KMS-11 (cell line): Measurements from ENCODE around the gene CYBRD1.

Source experiments
- H2AFZ ChIP-seq: fragments of 200-600 bp; sonication (generic); 2 replicates; pipeline ENCODE4 v1.6.1; 2016; ENCODE audit warnings: antibody characterized with exemption, mixed run types, low read depth
- H3K27ac ChIP-seq: fragments of 200-600 bp; sonication (generic); 2 replicates; pipeline ENCODE4 v1.6.1; 2016; ENCODE audit warnings: mild to moderate bottlenecking, mixed run types
- H3K27me3 ChIP-seq: fragments of 200-600 bp; sonication (generic); 2 replicates; pipeline ENCODE4 v1.6.1; 2017; ENCODE audit warnings: mild to moderate bottlenecking, low read depth, mixed run types, moderate library complexity; ENCODE audit not compliant: insufficient read depth
- H3K36me3 ChIP-seq: fragments of 200-600 bp; sonication (generic); 2 replicates; pipeline ENCODE4 v1.6.1; 2017; ENCODE audit warnings: mild to moderate bottlenecking, mixed run types; ENCODE audit not compliant: insufficient read depth
- H3K4me1 ChIP-seq: fragments of 200-600 bp; sonication (generic); 2 replicates; pipeline ENCODE4 v1.6.1; 2016; ENCODE audit warnings: mild to moderate bottlenecking, low read depth, mixed run types; ENCODE audit not compliant: poor library complexity, severe bottlenecking
- H3K4me2 ChIP-seq: fragments of 200-600 bp; sonication (generic); 2 replicates; pipeline ENCODE4 v1.7.0; 2016; ENCODE audit warnings: mild to moderate bottlenecking, mixed run types
- H3K4me3 ChIP-seq: fragments of 200-600 bp; sonication (generic); IDR thresholded peaks from 2 replicates; pipeline ENCODE4 v1.6.1; 2017; ENCODE audit warnings: low read depth, low read length, mixed read lengths; ENCODE audit not compliant: insufficient read depth
- H3K79me2 ChIP-seq: fragments of 200-600 bp; sonication (generic); 2 replicates; pipeline ENCODE4 v1.6.1; 2016; ENCODE audit warnings: low read depth, mixed run types; ENCODE audit not compliant: insufficient read depth
- H3K9ac ChIP-seq: fragments of 200-600 bp; sonication (generic); 2 replicates; pipeline ENCODE4 v1.6.1; 2016; ENCODE audit warnings: mild to moderate bottlenecking, mixed run types
- H4K20me1 ChIP-seq: fragments of 200-600 bp; sonication (generic); 2 replicates; pipeline ENCODE4 v1.6.1; 2016; ENCODE audit warnings: mild to moderate bottlenecking, mixed run types; ENCODE audit not compliant: insufficient read depth
- CTCF ChIP-seq: fragments of 200-600 bp; sonication (generic); conservative IDR thresholded peaks from 2 replicates; pipeline ENCODE4 v1.6.1; 2017; ENCODE audit warnings: low read depth, mild to moderate bottlenecking, antibody characterized with exemption, low read length, moderate library complexity, mixed read lengths

Gene CYBRD1

DNA sequence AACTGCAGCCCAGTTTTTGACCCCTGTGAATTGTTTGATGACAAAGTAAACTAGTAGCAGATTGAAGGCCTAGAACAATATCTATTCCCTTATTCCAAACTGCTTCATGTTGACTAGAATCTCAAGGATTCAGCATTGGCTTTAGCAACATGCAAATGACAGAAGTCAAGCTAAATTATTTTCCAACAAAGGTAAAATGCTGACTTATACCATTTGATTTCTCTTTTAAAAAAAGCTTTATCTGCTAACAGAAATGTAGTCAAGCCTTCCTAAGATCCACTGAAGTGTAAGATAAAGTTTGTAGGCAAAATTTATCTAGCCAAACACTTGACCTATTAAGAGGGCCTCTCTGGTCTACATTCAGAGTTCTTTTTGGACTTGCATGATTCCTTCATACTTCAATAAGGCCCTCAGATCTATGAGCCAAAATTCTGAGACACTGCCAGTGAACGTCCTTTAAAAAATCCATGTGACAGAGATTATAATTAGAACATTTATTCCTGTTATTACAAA is 9.5 kb upstream of the CYBRD1 start:
- Histone ChIP-seq H3K27ac (no peak overlapping the region), H3K4me1 (no peaks in the 10 kb centered on the region), H3K79me2 (no peaks in the 10 kb centered on the region), H3K27me3 (no peaks in the 10 kb centered on the region), H3K9ac (no peak overlapping the region), H2AFZ (no peak overlapping the region), H4K20me1 (no peaks in the 10 kb centered on the region), H3K4me2 (no peak overlapping the region), H3K36me3 (no peaks in the 10 kb centered on the region), H3K4me3 (no peak overlapping the region)
- no peak for TF ChIP-seq CTCF

- H4K20me1 ChIP-seq, result no peaks in the 10 kb centered on the region
- no peak overlapping the region for H3K9ac ChIP-seq
- H2AFZ ChIP-seq, result no peak overlapping the region
Measured at GRCh38 chr2:171513719-171514160, 8.5 kb upstream of the CYBRD1 start.

DNA sequence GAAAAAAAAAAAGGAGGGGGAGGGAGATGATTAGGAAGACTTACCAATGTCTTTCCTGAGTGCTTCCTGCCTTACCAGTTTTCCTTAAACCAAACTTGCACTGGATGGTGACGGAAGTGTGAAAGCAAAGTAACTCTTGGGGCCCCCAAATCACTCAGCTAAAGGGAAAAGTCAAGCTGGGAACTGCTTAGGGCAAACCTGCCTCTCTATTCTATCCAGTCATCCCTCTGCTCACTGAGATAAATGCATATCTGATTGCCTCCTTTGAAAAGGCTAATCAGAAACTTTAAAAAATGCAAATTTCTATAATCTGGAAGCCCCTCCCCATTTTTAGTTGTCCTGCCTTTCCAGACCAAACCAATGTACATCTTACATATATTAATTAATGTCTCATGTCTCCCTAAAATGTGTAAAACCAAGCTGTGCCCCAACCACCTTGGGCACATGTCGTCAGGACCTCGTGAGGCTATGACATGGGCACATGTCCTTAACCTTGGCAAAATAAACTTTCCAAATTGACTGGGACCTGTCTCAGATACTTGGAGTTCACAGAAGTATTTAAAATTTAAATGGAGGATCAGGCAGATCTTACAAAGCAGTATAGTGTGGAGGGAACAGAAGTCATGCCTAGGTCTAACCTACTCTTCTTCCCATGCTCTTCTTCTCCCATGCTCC is 7.2 kb upstream of the CYBRD1 start:
- no peak for TF ChIP-seq CTCF
- Histone ChIP-seq H3K4me1 (no peaks in the 10 kb centered on the region), H4K20me1 (no peaks in the 10 kb centered on the region), H3K4me2 (no peak overlapping the region), H3K9ac (no peak overlapping the region), H2AFZ (no peak overlapping the region), H3K27me3 (no peaks in the 10 kb centered on the region), H3K79me2 (no peaks in the 10 kb centered on the region), H3K36me3 (no peaks in the 10 kb centered on the region), H3K27ac (no peak overlapping the region), H3K4me3 (no peak overlapping the region)

More at GRCh38 chr2:171513719-171514160, 8.5 kb upstream of the CYBRD1 start:
- Histone ChIP-seq H3K79me2 (no peaks in the 10 kb centered on the region), H3K27ac (no peak overlapping the region), H3K27me3 (no peaks in the 10 kb centered on the region), H3K36me3 (no peaks in the 10 kb centered on the region), H3K4me2 (no peak overlapping the region), H3K4me1 (no peaks in the 10 kb centered on the region), H3K4me3 (no peak overlapping the region)
- TF ChIP-seq CTCF, result no peak

DNA sequence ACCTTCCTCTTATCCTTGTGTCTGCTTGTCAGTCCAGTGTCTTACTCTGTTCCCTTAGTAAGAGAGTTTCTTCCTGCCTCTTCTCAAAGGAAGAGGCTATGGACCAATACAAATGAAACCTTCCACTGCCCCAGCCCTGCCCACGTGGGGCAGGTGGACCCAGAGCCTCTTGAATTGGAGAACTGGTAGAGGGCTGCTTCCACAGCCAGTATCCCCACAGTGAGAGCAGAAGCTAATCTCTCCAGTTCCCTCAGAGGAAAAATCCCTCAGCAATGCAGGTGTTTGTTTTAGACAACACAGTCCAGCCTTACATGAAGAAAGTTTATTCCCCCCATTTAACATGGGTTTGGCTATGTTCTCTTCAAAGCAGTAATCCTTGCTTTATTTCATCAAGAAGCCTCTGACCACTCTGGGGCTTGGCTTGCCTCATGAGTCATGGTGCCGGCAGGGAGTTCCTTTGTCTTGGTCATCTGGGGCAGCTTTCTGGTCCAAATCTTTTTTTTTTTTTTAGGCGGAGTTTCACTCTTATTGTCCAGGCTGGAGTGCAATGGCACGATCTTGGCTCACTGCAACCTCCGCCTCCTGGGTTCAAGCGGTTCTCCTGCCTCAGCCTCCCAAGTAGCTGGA is 6.5 kb upstream of the CYBRD1 start:
- no peak overlapping the region for H3K27ac ChIP-seq
- no peak overlapping the region for H2AFZ ChIP-seq
- H3K4me1 ChIP-seq, result no peaks in the 10 kb centered on the region
- H3K27me3 ChIP-seq, result no peaks in the 10 kb centered on the region
- H4K20me1 ChIP-seq, result no peaks in the 10 kb centered on the region
- no peak for TF ChIP-seq CTCF
- H3K36me3 ChIP-seq, result no peaks in the 10 kb centered on the region
- H3K4me2 ChIP-seq, result no peak overlapping the region
- H3K4me3 ChIP-seq, result no peak overlapping the region
- no peak overlapping the region for H3K9ac ChIP-seq
- no peaks in the 10 kb centered on the region for H3K79me2 ChIP-seq
